Measurements from ENCODE around the gene NEDD1. TPM values are rescaled to one million over a fixed set of nuclear protein-coding genes. Genes with fewer than 3 reads are reported as not detected.

Gene NEDD1
- total RNA-seq, 4 donors from 2014 or later: 20.4 to 33.4 (median 24.5) TPM

- Histone ChIP-seq H3K27me3 (peaks cover 0 to 4% of the 10 kb centered on the region in 2 donors), H3K27ac (no peak overlapping the region), H3K4me1 (no peaks in the 10 kb centered on the region), H3K9me3 (no peaks in the 10 kb centered on the region), H3K4me3 (no peak overlapping the region), H3K36me3 (no peaks in the 10 kb centered on the region)
- WGBS, 2 donors: 80 to 85% methylated on average over 6 of the region's 6 CpGs
- no peak for DNase-seq (ENCODE audit: low spot score in 2 of 2)
- TF ChIP-seq POLR2A (IDR thresholded peaks at IDR 0.05) (no peak), EP300 (IDR thresholded peaks at IDR 0.05) (no peak)
- TF ChIP-seq, protein P1, sequence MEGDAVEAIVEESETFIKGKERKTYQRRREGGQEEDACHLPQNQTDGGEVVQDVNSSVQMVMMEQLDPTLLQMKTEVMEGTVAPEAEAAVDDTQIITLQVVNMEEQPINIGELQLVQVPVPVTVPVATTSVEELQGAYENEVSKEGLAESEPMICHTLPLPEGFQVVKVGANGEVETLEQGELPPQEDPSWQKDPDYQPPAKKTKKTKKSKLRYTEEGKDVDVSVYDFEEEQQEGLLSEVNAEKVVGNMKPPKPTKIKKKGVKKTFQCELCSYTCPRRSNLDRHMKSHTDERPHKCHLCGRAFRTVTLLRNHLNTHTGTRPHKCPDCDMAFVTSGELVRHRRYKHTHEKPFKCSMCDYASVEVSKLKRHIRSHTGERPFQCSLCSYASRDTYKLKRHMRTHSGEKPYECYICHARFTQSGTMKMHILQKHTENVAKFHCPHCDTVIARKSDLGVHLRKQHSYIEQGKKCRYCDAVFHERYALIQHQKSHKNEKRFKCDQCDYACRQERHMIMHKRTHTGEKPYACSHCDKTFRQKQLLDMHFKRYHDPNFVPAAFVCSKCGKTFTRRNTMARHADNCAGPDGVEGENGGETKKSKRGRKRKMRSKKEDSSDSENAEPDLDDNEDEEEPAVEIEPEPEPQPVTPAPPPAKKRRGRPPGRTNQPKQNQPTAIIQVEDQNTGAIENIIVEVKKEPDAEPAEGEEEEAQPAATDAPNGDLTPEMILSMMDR (IDR thresholded peaks at IDR 0.05): no peak
These were observed 88.8 kb downstream of the NEDD1 start for GRCh38 chr12:96995861-96996260.

- no peaks in the 10 kb centered on the region for H3K36me3 ChIP-seq
- no peak for DNase-seq (ENCODE audit: low spot score in 2 of 2)
- no peaks in the 10 kb centered on the region for H3K4me1 ChIP-seq
- no peaks in the 10 kb centered on the region for H3K9me3 ChIP-seq
- H3K27ac ChIP-seq: no peak overlapping the region
- whole genome bisulfite sequencing, 2 donors: 90 to 91% methylated on average over 7 of the region's 7 CpGs
- H3K27me3 ChIP-seq: peaks cover 0 to 4% of the 10 kb centered on the region in 2 donors
- TF ChIP-seq EP300 (IDR thresholded peaks at IDR 0.05) (no peak), POLR2A (IDR thresholded peaks at IDR 0.05) (no peak)
- TF ChIP-seq, protein P1 (IDR thresholded peaks at IDR 0.05): no peak
- H3K4me3 ChIP-seq: no peak overlapping the region
These were observed 90.9 kb downstream of the NEDD1 start for GRCh38 chr12:96997797-96998484.

DNA sequence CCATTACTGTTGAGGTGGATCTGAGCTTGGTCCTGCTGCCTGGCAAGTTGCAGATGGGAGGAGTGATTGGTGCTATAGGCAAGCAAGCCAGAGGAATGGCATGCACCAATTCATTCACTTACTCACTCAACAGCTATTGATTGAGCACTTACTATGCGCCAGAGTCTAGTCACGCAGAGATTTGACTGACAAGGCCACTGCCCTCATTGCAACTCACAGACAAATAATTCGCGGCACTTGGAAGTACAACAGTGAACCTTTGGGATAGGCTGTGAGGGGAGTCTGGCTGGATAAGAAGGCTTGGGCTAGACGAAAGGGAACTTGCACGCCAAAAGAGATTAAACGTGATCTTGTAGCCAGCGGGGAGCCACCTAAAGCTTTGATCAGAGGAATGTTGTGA is 96.2 kb downstream of the NEDD1 start:
- no peak for DNase-seq (ENCODE audit: low spot score in 2 of 2)
- no peak overlapping the region for H3K27ac ChIP-seq
- TF ChIP-seq, protein P1 (IDR thresholded peaks at IDR 0.05): no peak
- no peak for TF ChIP-seq EP300 (IDR thresholded peaks at IDR 0.05)
- TF ChIP-seq POLR2A (IDR thresholded peaks at IDR 0.05): no peak
- H3K4me3 ChIP-seq: no peak overlapping the region
- H3K4me1 ChIP-seq: no peaks in the 10 kb centered on the region
- no peaks in the 10 kb centered on the region for H3K9me3 ChIP-seq
- 92 to 93% methylated on average over 8 of the region's 8 CpGs for WGBS, 2 donors
- H3K27me3 ChIP-seq: no peaks in the 10 kb centered on the region
- H3K36me3 ChIP-seq: no peaks in the 10 kb centered on the region

Small RNAs within 50 kb of the gene (small RNA-seq; reads per million reads assigned to genes)
- not detected for gene RF00019
